SK-N-SH (cell line): ENCODE data around the gene TRPT1. TPM values are rescaled to one million over a fixed set of nuclear protein-coding genes. Genes with fewer than 3 reads are reported as not detected.

Experiments used
- CTCF ChIA-PET: fragments of 300-600, 350-600 bp; formaldehyde crosslinking; extraction: SDS; loops from one replicate; lab custom pipeline; 2021; lab: Yijun Ruan, JAX
- POLR2A ChIA-PET: fragments of 350-600 bp; sonication (Branson Sonifier 250); formaldehyde crosslinking; extraction: SDS; loops from one replicate; lab custom pipeline; 2020; ENCODE audit warnings: antibody characterized with exemption, inconsistent platforms; lab: Yijun Ruan, JAX
- DNase-seq: peaks from one replicate; pipeline ENCODE4 v3.0.0; 2012
- H2AFZ ChIP-seq: fragments of 200-600 bp; sonication (generic); 2 replicates; pipeline ENCODE4 v1.8.1; 2016; ENCODE audit warnings: antibody characterized with exemption, mild to moderate bottlenecking, low read depth
- H3F3A ChIP-seq: fragments of 200-600 bp; sonication (generic); replicated peaks from 2 replicates; pipeline ENCODE3; 2016; ENCODE audit warnings: antibody characterized with exemption, mild to moderate bottlenecking; ENCODE audit not compliant: insufficient read depth
- H3K27ac ChIP-seq, 2 experiments: fragments of 200-500 bp in 1 of 2; fragments of 200-600 bp in 1 of 2; sonication (Bioruptor generic) in 1 of 2; sonication (generic), shearing (Covaris generic) in 1 of 2; 2 replicates each; pipeline versions ENCODE4 v1.5.1 to v1.6.1; 2014 to 2016; ENCODE audit warnings: low read depth in 2 of 2, inconsistent platforms in 1 of 2, low read length in 1 of 2, mild to moderate bottlenecking in 1 of 2, mixed read lengths in 1 of 2
- H3K27me3 ChIP-seq: fragments of 200-600 bp; sonication (generic), shearing (Covaris generic); 2 replicates; pipeline ENCODE4 v1.6.1; 2016; ENCODE audit warnings: mixed run types; ENCODE audit not compliant: insufficient read depth
- H3K36me3 ChIP-seq, 2 experiments: fragments of 200-500 bp in 1 of 2; fragments of 200-600 bp in 1 of 2; sonication (Bioruptor generic) in 1 of 2; sonication (generic) in 1 of 2; replicated peaks in 1 of 2; 2 replicates each; pipeline versions ENCODE3 to v1.5.1; 2014 to 2016; ENCODE audit warnings: low read length in 1 of 2, mild to moderate bottlenecking in 1 of 2; ENCODE audit not compliant: insufficient read depth in 2 of 2, control insufficient read depth in 1 of 2
- H3K4me1 ChIP-seq, 2 experiments: fragments of 200-500 bp in 1 of 2; fragments of 200-600 bp in 1 of 2; sonication (Bioruptor generic) in 1 of 2; sonication (generic), shearing (Covaris generic) in 1 of 2; 2 replicates each; pipeline versions ENCODE4 v1.5.1 to v1.6.1; 2014 to 2016; ENCODE audit warnings: low read depth in 1 of 2, low read length in 1 of 2, mixed run types in 1 of 2; ENCODE audit not compliant: insufficient read depth in 2 of 2, control insufficient read depth in 1 of 2
- H3K4me2 ChIP-seq: fragments of 200-600 bp; sonication (generic), shearing (Covaris generic); 2 replicates; pipeline ENCODE4 v1.6.1; 2017; ENCODE audit warnings: mixed run types
- H3K4me3 ChIP-seq, 2 experiments: fragments of 200-500 bp in 1 of 2; fragments of 200-600 bp in 1 of 2; sonication (Bioruptor generic) in 1 of 2; sonication (generic), shearing (Covaris generic) in 1 of 2; 2 replicates each; pipeline versions ENCODE4 v1.5.1 to v1.8.1; 2014 to 2016; ENCODE audit warnings: low read depth in 2 of 2, inconsistent platforms in 1 of 2, low read length in 1 of 2, mild to moderate bottlenecking in 1 of 2, mixed read lengths in 1 of 2, moderate library complexity in 1 of 2
- H3K79me2 ChIP-seq: fragments of 200-600 bp; sonication (generic); 2 replicates; pipeline ENCODE4 v1.8.1; 2017; ENCODE audit warnings: mild to moderate bottlenecking; ENCODE audit not compliant: insufficient read depth
- H3K9ac ChIP-seq: fragments of 200-600 bp; sonication (generic); 2 replicates; pipeline ENCODE4 v1.6.1; 2017; ENCODE audit warnings: mixed run types
- H3K9me2 ChIP-seq: fragments of 200-600 bp; sonication (generic); 2 replicates; pipeline ENCODE4 v1.6.1; 2017; ENCODE audit warnings: mixed run types
- H3K9me3 ChIP-seq: fragments of 200-600 bp; sonication (generic); 2 replicates; pipeline ENCODE4 v1.6.1; 2017; ENCODE audit warnings: mixed run types, mild to moderate bottlenecking, moderate library complexity
- H4K20me1 ChIP-seq: fragments of 200-600 bp; sonication (generic); 2 replicates; pipeline ENCODE4 v1.6.1; 2017; ENCODE audit warnings: mild to moderate bottlenecking, mixed run types; ENCODE audit not compliant: insufficient read depth
- CHD2 ChIP-seq: fragments of 150-350 bp; IDR thresholded peaks from 2 replicates; pipeline ENCODE4 v1.6.1; 2018; ENCODE audit warnings: low read length; ENCODE audit not compliant: partially characterized antibody
- ELF1 ChIP-seq: IDR thresholded peaks from 2 replicates; pipeline ENCODE4 v1.4.0; 2012
- EZH2phosphoT487 ChIP-seq: fragments of 200-600 bp; sonication (generic); IDR thresholded peaks from 2 replicates; pipeline ENCODE4 v1.6.1; 2017; ENCODE audit warnings: low read depth, mixed run types, mild to moderate bottlenecking, antibody characterized with exemption, moderate library complexity, borderline replicate concordance
- FOSL2 ChIP-seq: IDR thresholded peaks from 2 replicates; pipeline ENCODE4 v1.4.0; 2012; ENCODE audit warnings: low read depth, mild to moderate bottlenecking, moderate library complexity, borderline replicate concordance
- GATA2 ChIP-seq: sonication (generic); formaldehyde crosslinking; IDR thresholded peaks from 2 replicates; pipeline ENCODE4 v1.5.0; 2020; ENCODE audit warnings: mild to moderate bottlenecking, missing genetic modification reagents
- JUND ChIP-seq: IDR thresholded peaks from 2 replicates; pipeline ENCODE4 v1.4.0; 2012
- NFIC ChIP-seq: IDR thresholded peaks from 2 replicates; pipeline ENCODE4 v1.4.0; 2012; ENCODE audit warnings: borderline replicate concordance
- POLR2AphosphoS5 ChIP-seq: IDR thresholded peaks from 2 replicates; pipeline ENCODE4 v1.6.1; 2012; ENCODE audit warnings: low read depth, low read length
- RXRA ChIP-seq: IDR thresholded peaks from 2 replicates; pipeline ENCODE4 v1.4.0; 2012; ENCODE audit warnings: low read depth, mild to moderate bottlenecking, borderline replicate concordance
- SMC3 ChIP-seq: IDR thresholded peaks from 2 replicates; pipeline ENCODE4 v1.6.1; 2012; ENCODE audit warnings: low read depth, low read length, improper control_type of control experiment
- TCF12 ChIP-seq: IDR thresholded peaks from 2 replicates; pipeline ENCODE4 v1.4.0; 2012
- TEAD4 ChIP-seq: IDR thresholded peaks from 2 replicates; pipeline ENCODE4 v1.4.0; 2012; ENCODE audit warnings: mild to moderate bottlenecking, borderline replicate concordance; ENCODE audit not compliant: insufficient read depth
- YY1 ChIP-seq: IDR thresholded peaks from 2 replicates; pipeline ENCODE4 v1.4.0; 2012; ENCODE audit warnings: low read depth, mild to moderate bottlenecking
- WGBS: methylation state at CpG from one replicate; pipeline ENCODE4 v1.1.6; 2017; ENCODE audit warnings: low lambda C conversion rate; 5-methylcytosine and 5-hydroxymethylcytosine counted together
- polyA plus RNA-seq, 3 experiments: library from polyadenylated mRNA; depleted of rRNA; stranded (reverse); fragments of >200 nt; gene quantifications; 2 replicates each; pipeline ENCODE4 v1.2.3, GENCODE V29; 2012
- TF ChIP-seq, protein P1 (sequence below): IDR thresholded peaks from 2 replicates; pipeline ENCODE4; 2012
- TF ChIP-seq, protein P2 (sequence below): IDR thresholded peaks from 2 replicates; pipeline ENCODE4 v1.4.0; 2012; ENCODE audit warnings: low read depth, borderline replicate concordance
- TF ChIP-seq, protein P3 (sequence below): IDR thresholded peaks from 2 replicates; pipeline ENCODE4 v1.4.0; 2012; ENCODE audit warnings: low read depth
- TF ChIP-seq, protein P4 (sequence below): IDR thresholded peaks from 2 replicates; pipeline ENCODE4 v1.4.0; 2012; ENCODE audit warnings: low read depth, borderline replicate concordance
- TF ChIP-seq, protein P5 (sequence below): IDR thresholded peaks from 2 replicates; pipeline ENCODE4 v1.6.1; 2012; ENCODE audit warnings: mild to moderate bottlenecking, low read depth, low read length, moderate library complexity

Gene TRPT1
- polyA plus RNA-seq, 1 of the 3 experiments (the other 2 are of a cell fraction), result 62.4 TPM

GRCh38 chr11:64241491-64242374, 15.7 kb upstream of the TRPT1 start (continued):
- no peak for TF ChIP-seq TEAD4

GRCh38 chr11:64241241-64241490, 15.2 kb upstream of the TRPT1 start:
- TF ChIP-seq FOSL2 (no peak), EZH2phosphoT487 (no peak), ELF1 (no peak), SMC3 (no peak), JUND (no peak), POLR2AphosphoS5 (no peak), NFIC (no peak), YY1 (no peak), GATA2 (CRISPR knock-in tag) (no peak), RXRA (no peak), TCF12 (no peak), CHD2 (no peak)
- TF ChIP-seq, protein P1, sequence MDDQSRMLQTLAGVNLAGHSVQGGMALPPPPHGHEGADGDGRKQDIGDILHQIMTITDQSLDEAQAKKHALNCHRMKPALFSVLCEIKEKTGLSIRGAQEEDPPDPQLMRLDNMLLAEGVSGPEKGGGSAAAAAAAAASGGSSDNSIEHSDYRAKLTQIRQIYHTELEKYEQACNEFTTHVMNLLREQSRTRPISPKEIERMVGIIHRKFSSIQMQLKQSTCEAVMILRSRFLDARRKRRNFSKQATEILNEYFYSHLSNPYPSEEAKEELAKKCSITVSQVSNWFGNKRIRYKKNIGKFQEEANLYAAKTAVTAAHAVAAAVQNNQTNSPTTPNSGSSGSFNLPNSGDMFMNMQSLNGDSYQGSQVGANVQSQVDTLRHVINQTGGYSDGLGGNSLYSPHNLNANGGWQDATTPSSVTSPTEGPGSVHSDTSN, result no peak
- TF ChIP-seq, protein P2, sequence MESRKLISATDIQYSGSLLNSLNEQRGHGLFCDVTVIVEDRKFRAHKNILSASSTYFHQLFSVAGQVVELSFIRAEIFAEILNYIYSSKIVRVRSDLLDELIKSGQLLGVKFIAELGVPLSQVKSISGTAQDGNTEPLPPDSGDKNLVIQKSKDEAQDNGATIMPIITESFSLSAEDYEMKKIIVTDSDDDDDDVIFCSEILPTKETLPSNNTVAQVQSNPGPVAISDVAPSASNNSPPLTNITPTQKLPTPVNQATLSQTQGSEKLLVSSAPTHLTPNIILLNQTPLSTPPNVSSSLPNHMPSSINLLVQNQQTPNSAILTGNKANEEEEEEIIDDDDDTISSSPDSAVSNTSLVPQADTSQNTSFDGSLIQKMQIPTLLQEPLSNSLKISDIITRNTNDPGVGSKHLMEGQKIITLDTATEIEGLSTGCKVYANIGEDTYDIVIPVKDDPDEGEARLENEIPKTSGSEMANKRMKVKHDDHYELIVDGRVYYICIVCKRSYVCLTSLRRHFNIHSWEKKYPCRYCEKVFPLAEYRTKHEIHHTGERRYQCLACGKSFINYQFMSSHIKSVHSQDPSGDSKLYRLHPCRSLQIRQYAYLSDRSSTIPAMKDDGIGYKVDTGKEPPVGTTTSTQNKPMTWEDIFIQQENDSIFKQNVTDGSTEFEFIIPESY, result no peak
- TF ChIP-seq, protein P3, sequence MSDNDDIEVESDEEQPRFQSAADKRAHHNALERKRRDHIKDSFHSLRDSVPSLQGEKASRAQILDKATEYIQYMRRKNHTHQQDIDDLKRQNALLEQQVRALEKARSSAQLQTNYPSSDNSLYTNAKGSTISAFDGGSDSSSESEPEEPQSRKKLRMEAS, result no peak
- TF ChIP-seq, protein P4, sequence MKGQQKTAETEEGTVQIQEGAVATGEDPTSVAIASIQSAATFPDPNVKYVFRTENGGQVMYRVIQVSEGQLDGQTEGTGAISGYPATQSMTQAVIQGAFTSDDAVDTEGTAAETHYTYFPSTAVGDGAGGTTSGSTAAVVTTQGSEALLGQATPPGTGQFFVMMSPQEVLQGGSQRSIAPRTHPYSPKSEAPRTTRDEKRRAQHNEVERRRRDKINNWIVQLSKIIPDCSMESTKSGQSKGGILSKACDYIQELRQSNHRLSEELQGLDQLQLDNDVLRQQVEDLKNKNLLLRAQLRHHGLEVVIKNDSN, result no peak
- TF ChIP-seq, protein P5, sequence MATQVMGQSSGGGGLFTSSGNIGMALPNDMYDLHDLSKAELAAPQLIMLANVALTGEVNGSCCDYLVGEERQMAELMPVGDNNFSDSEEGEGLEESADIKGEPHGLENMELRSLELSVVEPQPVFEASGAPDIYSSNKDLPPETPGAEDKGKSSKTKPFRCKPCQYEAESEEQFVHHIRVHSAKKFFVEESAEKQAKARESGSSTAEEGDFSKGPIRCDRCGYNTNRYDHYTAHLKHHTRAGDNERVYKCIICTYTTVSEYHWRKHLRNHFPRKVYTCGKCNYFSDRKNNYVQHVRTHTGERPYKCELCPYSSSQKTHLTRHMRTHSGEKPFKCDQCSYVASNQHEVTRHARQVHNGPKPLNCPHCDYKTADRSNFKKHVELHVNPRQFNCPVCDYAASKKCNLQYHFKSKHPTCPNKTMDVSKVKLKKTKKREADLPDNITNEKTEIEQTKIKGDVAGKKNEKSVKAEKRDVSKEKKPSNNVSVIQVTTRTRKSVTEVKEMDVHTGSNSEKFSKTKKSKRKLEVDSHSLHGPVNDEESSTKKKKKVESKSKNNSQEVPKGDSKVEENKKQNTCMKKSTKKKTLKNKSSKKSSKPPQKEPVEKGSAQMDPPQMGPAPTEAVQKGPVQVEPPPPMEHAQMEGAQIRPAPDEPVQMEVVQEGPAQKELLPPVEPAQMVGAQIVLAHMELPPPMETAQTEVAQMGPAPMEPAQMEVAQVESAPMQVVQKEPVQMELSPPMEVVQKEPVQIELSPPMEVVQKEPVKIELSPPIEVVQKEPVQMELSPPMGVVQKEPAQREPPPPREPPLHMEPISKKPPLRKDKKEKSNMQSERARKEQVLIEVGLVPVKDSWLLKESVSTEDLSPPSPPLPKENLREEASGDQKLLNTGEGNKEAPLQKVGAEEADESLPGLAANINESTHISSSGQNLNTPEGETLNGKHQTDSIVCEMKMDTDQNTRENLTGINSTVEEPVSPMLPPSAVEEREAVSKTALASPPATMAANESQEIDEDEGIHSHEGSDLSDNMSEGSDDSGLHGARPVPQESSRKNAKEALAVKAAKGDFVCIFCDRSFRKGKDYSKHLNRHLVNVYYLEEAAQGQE, result no peak
- TF ChIP-seq, all 33 proteins: peak for 0
- Histone ChIP-seq H4K20me1 (no peaks in the 10 kb centered on the region), H3K27ac (peak overlapping the region; percentile 94 to 98), H3K9ac (peak overlapping the region; percentile 83), H3K27me3 (no peaks in the 10 kb centered on the region), H3K9me2 (no peaks in the 10 kb centered on the region), H3K4me2 (peak overlapping the region; percentile 93), H3K4me1 (peaks cover 15 to 38% of the 10 kb centered on the region in 2 experiments; a peak in 2 of 4 replicates), H3K79me2 (peaks cover 46% of the 10 kb centered on the region), H3K36me3 (peaks cover 10 to 32% of the 10 kb centered on the region in 2 experiments), H2AFZ (peak overlapping the region; percentile 63; the same call in 1 of the 2 replicates), H3K4me3 (peak overlapping the region; percentile 64 to 92), H3F3A (peaks cover 28% of the 10 kb centered on the region), H3K9me3 (no peaks in the 10 kb centered on the region)
- 4% methylated on average over 15 of the region's 24 CpGs for WGBS
- ChIA-PET CTCF (interaction anchor here (0.6 to 3.3 kb wide), 2 partner anchors 10 to 89 kb away, joined by 3 to 17 read pairs; partner anchors contain the start of gene PLCB3), POLR2A (interaction anchor here (0.6 to 12.4 kb wide), 11 partner anchors 8 to 152 kb away, joined by 3 to 112 read pairs (median 4); partner anchors contain the start of genes BAD, DNAJC4, ESRRA and GPR137)
- no peak for DNase-seq
